MM.1S (cell line): ENCODE results near the gene HS3ST2.

ENCODE experiments used
- DNase-seq: peaks from one replicate; pipeline ENCODE4 v3.0.0-alpha.2; 2015
- H2AFZ ChIP-seq: fragments of 300-600 bp; sonication (generic); 2 replicates; pipeline ENCODE4 v1.6.0; 2016; ENCODE audit warnings: antibody characterized with exemption, low read length
- H3F3A ChIP-seq: fragments of 300-600 bp; sonication (generic); 2 replicates; pipeline ENCODE4 v1.6.1; 2016; ENCODE audit warnings: mild to moderate bottlenecking, antibody characterized with exemption, low read length, moderate library complexity, mixed read lengths; ENCODE audit not compliant: insufficient read depth
- H3K27ac ChIP-seq: fragments of 300-600 bp; sonication (generic); 2 replicates; pipeline ENCODE4 v1.5.1; 2016; ENCODE audit warnings: mild to moderate bottlenecking, low read length
- H3K27me3 ChIP-seq: fragments of 300-600 bp; sonication (generic); replicated peaks from 2 replicates; pipeline ENCODE4 v1.6.0; 2016; ENCODE audit warnings: low read length; ENCODE audit not compliant: insufficient read depth
- H3K36me3 ChIP-seq: fragments of 300-600 bp; sonication (generic); replicated peaks from 2 replicates; pipeline ENCODE4 v1.6.1; 2016; ENCODE audit warnings: mild to moderate bottlenecking, low read length, mixed read lengths; ENCODE audit not compliant: insufficient read depth
- H3K4me1 ChIP-seq: fragments of 300-600 bp; sonication (generic); 2 replicates; pipeline ENCODE4 v1.6.1; 2016; ENCODE audit warnings: low read length, mixed read lengths
- H3K4me2 ChIP-seq: fragments of 300-600 bp; sonication (generic); 2 replicates; pipeline ENCODE4 v1.6.0; 2016; ENCODE audit warnings: low read depth, low read length
- H3K4me3 ChIP-seq: fragments of 300-600 bp; sonication (generic); 2 replicates; pipeline ENCODE4 v1.5.1; 2016; ENCODE audit warnings: low read length, mixed read lengths
- H3K79me2 ChIP-seq: fragments of 300-600 bp; sonication (generic); 2 replicates; pipeline ENCODE4 v1.6.1; 2016; ENCODE audit warnings: mixed run types, low read length, mixed read lengths
- H3K9ac ChIP-seq: fragments of 300-600 bp; sonication (generic); 2 replicates; pipeline ENCODE4 v1.6.1; 2016; ENCODE audit warnings: low read length, mixed read lengths
- H3K9me2 ChIP-seq: fragments of 300-600 bp; sonication (generic); replicated peaks from 2 replicates; pipeline ENCODE4 v1.6.1; 2016; ENCODE audit warnings: mild to moderate bottlenecking, low read length, mixed read lengths; ENCODE audit not compliant: insufficient read depth
- H3K9me3 ChIP-seq: fragments of 300-600 bp; sonication (generic); replicated peaks from 2 replicates; pipeline ENCODE4 v1.6.1; 2016; ENCODE audit warnings: mild to moderate bottlenecking, low read length, mixed read lengths; ENCODE audit not compliant: insufficient read depth
- H4K20me1 ChIP-seq: fragments of 300-600 bp; sonication (generic); 2 replicates; pipeline ENCODE4 v1.6.1; 2016; ENCODE audit warnings: mild to moderate bottlenecking, low read length, moderate library complexity, mixed read lengths; ENCODE audit not compliant: insufficient read depth
- CTCF ChIP-seq: fragments of 300-600 bp; sonication (generic); IDR thresholded peaks from 2 replicates; pipeline ENCODE4 v1.5.1; 2016; ENCODE audit warnings: antibody characterized with exemption, low read length, mixed read lengths
- EZH2 ChIP-seq: fragments of 300-600 bp; sonication (generic); optimal IDR thresholded peaks from 2 replicates; pipeline ENCODE3; 2017; ENCODE audit warnings: low read depth, mild to moderate bottlenecking, antibody characterized with exemption, low read length, mixed read lengths
- EZH2phosphoT487 ChIP-seq: fragments of 300-600 bp; sonication (generic); IDR thresholded peaks from 2 replicates; pipeline ENCODE4 v1.6.1; 2018; ENCODE audit warnings: antibody characterized with exemption, low read length

Gene HS3ST2

GRCh38 chr16:22788193-22788530, 25.8 kb upstream of the HS3ST2 start:
- H3K4me1 ChIP-seq: no peaks in the 10 kb centered on the region
- H3K36me3 ChIP-seq: no peaks in the 10 kb centered on the region
- no peak overlapping the region for H2AFZ ChIP-seq
- H3K4me2 ChIP-seq: no peak overlapping the region
- H3K9me2 ChIP-seq: no peaks in the 10 kb centered on the region
- no peaks in the 10 kb centered on the region for H3K27me3 ChIP-seq
- DNase-seq: no peak
- H3K27ac ChIP-seq: no peak overlapping the region
- H3F3A ChIP-seq: no peaks in the 10 kb centered on the region
- no peaks in the 10 kb centered on the region for H3K9me3 ChIP-seq
- no peaks in the 10 kb centered on the region for H3K79me2 ChIP-seq
- no peak overlapping the region for H3K4me3 ChIP-seq
- no peaks in the 10 kb centered on the region for H4K20me1 ChIP-seq
- TF ChIP-seq CTCF (no peak), EZH2phosphoT487 (no peak), EZH2 (no peak)
- no peak overlapping the region for H3K9ac ChIP-seq

GRCh38 chr16:22789281-22789945, 24.5 kb upstream of the HS3ST2 start:
- Histone ChIP-seq H3K4me1 (no peaks in the 10 kb centered on the region), H3K9me3 (no peaks in the 10 kb centered on the region), H3K36me3 (no peaks in the 10 kb centered on the region), H3K9me2 (no peaks in the 10 kb centered on the region), H3K79me2 (no peaks in the 10 kb centered on the region), H3K27ac (no peak overlapping the region), H4K20me1 (no peaks in the 10 kb centered on the region), H3K9ac (no peak overlapping the region), H3K4me3 (no peak overlapping the region), H3K4me2 (no peak overlapping the region), H2AFZ (no peak overlapping the region), H3F3A (no peaks in the 10 kb centered on the region), H3K27me3 (no peaks in the 10 kb centered on the region)
- TF ChIP-seq CTCF (no peak), EZH2 (no peak), EZH2phosphoT487 (no peak)
- no peak for DNase-seq

GRCh38 chr16:22797551-22797950, 16.4 kb upstream of the HS3ST2 start:
- Histone ChIP-seq H3K4me1 (no peaks in the 10 kb centered on the region), H3K9ac (no peak overlapping the region), H2AFZ (no peak overlapping the region), H3K36me3 (no peaks in the 10 kb centered on the region), H4K20me1 (no peaks in the 10 kb centered on the region), H3K4me2 (no peak overlapping the region), H3K27me3 (no peaks in the 10 kb centered on the region), H3K79me2 (no peaks in the 10 kb centered on the region), H3K9me3 (no peaks in the 10 kb centered on the region), H3K27ac (no peak overlapping the region), H3K4me3 (no peak overlapping the region), H3F3A (no peaks in the 10 kb centered on the region), H3K9me2 (no peaks in the 10 kb centered on the region)
- TF ChIP-seq EZH2phosphoT487 (no peak), CTCF (no peak), EZH2 (no peak)
- no peak for DNase-seq
